GM23338 (cell line): ENCODE measurements around the gene OSBPL3.

Source experiments
- CREB1 ChIP-seq: fragments of 250-450 bp; sonication (Bioruptor Pico); IDR thresholded peaks from 2 replicates; pipeline ENCODE4 v1.5.0; 2020; ENCODE audit warnings: low read depth, mild to moderate bottlenecking, moderate library complexity
- EZH2 ChIP-seq: fragments of 200-600 bp; sonication (generic); IDR thresholded peaks from one replicate; pipeline ENCODE4 v1.8.0; 2017; ENCODE audit warnings: antibody characterized with exemption, mild to moderate bottlenecking, low read depth; ENCODE audit not compliant: unreplicated experiment
- EZH2phosphoT487 ChIP-seq: fragments of 200-600 bp; sonication (generic); IDR thresholded peaks from one replicate; pipeline ENCODE4 v1.8.1; 2018; ENCODE audit warnings: antibody characterized with exemption; ENCODE audit not compliant: unreplicated experiment
- JUNB ChIP-seq: IDR thresholded peaks from one replicate; pipeline ENCODE4 v1.6.1; 2016; ENCODE audit warnings: antibody characterized with exemption; ENCODE audit not compliant: unreplicated experiment
- NANOG ChIP-seq: IDR thresholded peaks from 2 replicates; pipeline ENCODE4 v1.6.1; 2016; ENCODE audit warnings: antibody characterized with exemption, borderline replicate concordance
- POLR2AphosphoS5 ChIP-seq: IDR thresholded peaks from 2 replicates; pipeline ENCODE4 v1.6.1; 2016; ENCODE audit warnings: antibody characterized with exemption, low read depth
- STAT1 ChIP-seq: IDR thresholded peaks from one replicate; pipeline ENCODE4 v1.6.1; 2016; ENCODE audit warnings: antibody characterized with exemption; ENCODE audit not compliant: unreplicated experiment
- ZNF114 ChIP-seq: fragments of 250-450 bp; sonication (Bioruptor Pico); IDR thresholded peaks from 2 replicates; pipeline ENCODE4 v1.5.0; 2020; ENCODE audit warnings: mild to moderate bottlenecking, moderate library complexity
- ZNF331 ChIP-seq: fragments of 250-450 bp; sonication (Bioruptor Pico); IDR thresholded peaks from 2 replicates; pipeline ENCODE4 v1.5.0; 2020; ENCODE audit warnings: low read depth, mild to moderate bottlenecking, moderate library complexity
- TF ChIP-seq, protein P1 (sequence below): IDR thresholded peaks from one replicate; pipeline ENCODE4 v1.6.1; 2018; ENCODE audit warnings: antibody characterized with exemption; ENCODE audit not compliant: unreplicated experiment
- TF ChIP-seq, protein P2 (sequence below), 2 experiments: fragments of 200-600 bp in 1 of 2; sonication (generic) in 1 of 2; conservative IDR thresholded peaks; 2 replicates each; pipeline versions ENCODE4 v1.5.1 to v1.6.1; 2016 to 2017; ENCODE audit warnings: antibody characterized with exemption in 2 of 2, low read depth in 2 of 2, mild to moderate bottlenecking in 2 of 2, moderate library complexity in 1 of 2
- TF ChIP-seq, protein P3 (sequence below): IDR thresholded peaks from 2 replicates; pipeline ENCODE4 v1.6.1; 2016; ENCODE audit warnings: antibody characterized with exemption
- TF ChIP-seq, protein P4 (sequence below): fragments of 250-450 bp; sonication (Bioruptor Pico); IDR thresholded peaks from 2 replicates; pipeline ENCODE4 v1.5.0; 2020; ENCODE audit warnings: mild to moderate bottlenecking, moderate library complexity

DNA sequence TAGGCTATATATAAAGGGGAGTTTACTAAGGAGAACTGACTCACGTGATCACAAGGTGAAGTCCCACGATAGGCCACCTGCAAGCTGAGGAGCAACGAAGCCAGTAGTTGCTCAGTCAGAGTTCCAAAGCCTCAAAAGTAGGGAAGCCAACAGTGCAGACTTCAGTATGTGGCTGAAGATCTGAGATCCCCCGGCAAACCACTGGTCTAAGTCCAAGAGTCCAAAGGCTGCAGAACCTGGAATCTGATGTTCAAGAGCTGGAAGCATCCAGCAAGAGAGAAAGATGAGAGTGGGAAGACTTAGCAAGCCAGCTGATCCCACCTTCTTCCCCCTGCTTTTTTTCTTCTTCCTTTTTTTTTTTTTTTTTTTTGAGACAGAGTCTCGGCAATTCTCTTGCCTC, 195.7 kb downstream of the OSBPL3 start:
- TF ChIP-seq, protein P1, sequence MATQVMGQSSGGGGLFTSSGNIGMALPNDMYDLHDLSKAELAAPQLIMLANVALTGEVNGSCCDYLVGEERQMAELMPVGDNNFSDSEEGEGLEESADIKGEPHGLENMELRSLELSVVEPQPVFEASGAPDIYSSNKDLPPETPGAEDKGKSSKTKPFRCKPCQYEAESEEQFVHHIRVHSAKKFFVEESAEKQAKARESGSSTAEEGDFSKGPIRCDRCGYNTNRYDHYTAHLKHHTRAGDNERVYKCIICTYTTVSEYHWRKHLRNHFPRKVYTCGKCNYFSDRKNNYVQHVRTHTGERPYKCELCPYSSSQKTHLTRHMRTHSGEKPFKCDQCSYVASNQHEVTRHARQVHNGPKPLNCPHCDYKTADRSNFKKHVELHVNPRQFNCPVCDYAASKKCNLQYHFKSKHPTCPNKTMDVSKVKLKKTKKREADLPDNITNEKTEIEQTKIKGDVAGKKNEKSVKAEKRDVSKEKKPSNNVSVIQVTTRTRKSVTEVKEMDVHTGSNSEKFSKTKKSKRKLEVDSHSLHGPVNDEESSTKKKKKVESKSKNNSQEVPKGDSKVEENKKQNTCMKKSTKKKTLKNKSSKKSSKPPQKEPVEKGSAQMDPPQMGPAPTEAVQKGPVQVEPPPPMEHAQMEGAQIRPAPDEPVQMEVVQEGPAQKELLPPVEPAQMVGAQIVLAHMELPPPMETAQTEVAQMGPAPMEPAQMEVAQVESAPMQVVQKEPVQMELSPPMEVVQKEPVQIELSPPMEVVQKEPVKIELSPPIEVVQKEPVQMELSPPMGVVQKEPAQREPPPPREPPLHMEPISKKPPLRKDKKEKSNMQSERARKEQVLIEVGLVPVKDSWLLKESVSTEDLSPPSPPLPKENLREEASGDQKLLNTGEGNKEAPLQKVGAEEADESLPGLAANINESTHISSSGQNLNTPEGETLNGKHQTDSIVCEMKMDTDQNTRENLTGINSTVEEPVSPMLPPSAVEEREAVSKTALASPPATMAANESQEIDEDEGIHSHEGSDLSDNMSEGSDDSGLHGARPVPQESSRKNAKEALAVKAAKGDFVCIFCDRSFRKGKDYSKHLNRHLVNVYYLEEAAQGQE: no peak
- TF ChIP-seq POLR2AphosphoS5 (no peak), EZH2phosphoT487 (no peak), EZH2 (no peak), ZNF114 (CRISPR knock-in tag) (no peak), STAT1 (no peak), JUNB (no peak), CREB1 (CRISPR knock-in tag) (no peak), NANOG (no peak), ZNF331 (CRISPR knock-in tag) (no peak)
- TF ChIP-seq, protein P2, sequence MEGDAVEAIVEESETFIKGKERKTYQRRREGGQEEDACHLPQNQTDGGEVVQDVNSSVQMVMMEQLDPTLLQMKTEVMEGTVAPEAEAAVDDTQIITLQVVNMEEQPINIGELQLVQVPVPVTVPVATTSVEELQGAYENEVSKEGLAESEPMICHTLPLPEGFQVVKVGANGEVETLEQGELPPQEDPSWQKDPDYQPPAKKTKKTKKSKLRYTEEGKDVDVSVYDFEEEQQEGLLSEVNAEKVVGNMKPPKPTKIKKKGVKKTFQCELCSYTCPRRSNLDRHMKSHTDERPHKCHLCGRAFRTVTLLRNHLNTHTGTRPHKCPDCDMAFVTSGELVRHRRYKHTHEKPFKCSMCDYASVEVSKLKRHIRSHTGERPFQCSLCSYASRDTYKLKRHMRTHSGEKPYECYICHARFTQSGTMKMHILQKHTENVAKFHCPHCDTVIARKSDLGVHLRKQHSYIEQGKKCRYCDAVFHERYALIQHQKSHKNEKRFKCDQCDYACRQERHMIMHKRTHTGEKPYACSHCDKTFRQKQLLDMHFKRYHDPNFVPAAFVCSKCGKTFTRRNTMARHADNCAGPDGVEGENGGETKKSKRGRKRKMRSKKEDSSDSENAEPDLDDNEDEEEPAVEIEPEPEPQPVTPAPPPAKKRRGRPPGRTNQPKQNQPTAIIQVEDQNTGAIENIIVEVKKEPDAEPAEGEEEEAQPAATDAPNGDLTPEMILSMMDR (conservative IDR thresholded peaks at IDR 0.05; ENCODE audit: low read depth in 2 of 2): no peak
- TF ChIP-seq, protein P3, sequence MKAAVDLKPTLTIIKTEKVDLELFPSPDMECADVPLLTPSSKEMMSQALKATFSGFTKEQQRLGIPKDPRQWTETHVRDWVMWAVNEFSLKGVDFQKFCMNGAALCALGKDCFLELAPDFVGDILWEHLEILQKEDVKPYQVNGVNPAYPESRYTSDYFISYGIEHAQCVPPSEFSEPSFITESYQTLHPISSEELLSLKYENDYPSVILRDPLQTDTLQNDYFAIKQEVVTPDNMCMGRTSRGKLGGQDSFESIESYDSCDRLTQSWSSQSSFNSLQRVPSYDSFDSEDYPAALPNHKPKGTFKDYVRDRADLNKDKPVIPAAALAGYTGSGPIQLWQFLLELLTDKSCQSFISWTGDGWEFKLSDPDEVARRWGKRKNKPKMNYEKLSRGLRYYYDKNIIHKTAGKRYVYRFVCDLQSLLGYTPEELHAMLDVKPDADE: no peak
- TF ChIP-seq, protein P4, sequence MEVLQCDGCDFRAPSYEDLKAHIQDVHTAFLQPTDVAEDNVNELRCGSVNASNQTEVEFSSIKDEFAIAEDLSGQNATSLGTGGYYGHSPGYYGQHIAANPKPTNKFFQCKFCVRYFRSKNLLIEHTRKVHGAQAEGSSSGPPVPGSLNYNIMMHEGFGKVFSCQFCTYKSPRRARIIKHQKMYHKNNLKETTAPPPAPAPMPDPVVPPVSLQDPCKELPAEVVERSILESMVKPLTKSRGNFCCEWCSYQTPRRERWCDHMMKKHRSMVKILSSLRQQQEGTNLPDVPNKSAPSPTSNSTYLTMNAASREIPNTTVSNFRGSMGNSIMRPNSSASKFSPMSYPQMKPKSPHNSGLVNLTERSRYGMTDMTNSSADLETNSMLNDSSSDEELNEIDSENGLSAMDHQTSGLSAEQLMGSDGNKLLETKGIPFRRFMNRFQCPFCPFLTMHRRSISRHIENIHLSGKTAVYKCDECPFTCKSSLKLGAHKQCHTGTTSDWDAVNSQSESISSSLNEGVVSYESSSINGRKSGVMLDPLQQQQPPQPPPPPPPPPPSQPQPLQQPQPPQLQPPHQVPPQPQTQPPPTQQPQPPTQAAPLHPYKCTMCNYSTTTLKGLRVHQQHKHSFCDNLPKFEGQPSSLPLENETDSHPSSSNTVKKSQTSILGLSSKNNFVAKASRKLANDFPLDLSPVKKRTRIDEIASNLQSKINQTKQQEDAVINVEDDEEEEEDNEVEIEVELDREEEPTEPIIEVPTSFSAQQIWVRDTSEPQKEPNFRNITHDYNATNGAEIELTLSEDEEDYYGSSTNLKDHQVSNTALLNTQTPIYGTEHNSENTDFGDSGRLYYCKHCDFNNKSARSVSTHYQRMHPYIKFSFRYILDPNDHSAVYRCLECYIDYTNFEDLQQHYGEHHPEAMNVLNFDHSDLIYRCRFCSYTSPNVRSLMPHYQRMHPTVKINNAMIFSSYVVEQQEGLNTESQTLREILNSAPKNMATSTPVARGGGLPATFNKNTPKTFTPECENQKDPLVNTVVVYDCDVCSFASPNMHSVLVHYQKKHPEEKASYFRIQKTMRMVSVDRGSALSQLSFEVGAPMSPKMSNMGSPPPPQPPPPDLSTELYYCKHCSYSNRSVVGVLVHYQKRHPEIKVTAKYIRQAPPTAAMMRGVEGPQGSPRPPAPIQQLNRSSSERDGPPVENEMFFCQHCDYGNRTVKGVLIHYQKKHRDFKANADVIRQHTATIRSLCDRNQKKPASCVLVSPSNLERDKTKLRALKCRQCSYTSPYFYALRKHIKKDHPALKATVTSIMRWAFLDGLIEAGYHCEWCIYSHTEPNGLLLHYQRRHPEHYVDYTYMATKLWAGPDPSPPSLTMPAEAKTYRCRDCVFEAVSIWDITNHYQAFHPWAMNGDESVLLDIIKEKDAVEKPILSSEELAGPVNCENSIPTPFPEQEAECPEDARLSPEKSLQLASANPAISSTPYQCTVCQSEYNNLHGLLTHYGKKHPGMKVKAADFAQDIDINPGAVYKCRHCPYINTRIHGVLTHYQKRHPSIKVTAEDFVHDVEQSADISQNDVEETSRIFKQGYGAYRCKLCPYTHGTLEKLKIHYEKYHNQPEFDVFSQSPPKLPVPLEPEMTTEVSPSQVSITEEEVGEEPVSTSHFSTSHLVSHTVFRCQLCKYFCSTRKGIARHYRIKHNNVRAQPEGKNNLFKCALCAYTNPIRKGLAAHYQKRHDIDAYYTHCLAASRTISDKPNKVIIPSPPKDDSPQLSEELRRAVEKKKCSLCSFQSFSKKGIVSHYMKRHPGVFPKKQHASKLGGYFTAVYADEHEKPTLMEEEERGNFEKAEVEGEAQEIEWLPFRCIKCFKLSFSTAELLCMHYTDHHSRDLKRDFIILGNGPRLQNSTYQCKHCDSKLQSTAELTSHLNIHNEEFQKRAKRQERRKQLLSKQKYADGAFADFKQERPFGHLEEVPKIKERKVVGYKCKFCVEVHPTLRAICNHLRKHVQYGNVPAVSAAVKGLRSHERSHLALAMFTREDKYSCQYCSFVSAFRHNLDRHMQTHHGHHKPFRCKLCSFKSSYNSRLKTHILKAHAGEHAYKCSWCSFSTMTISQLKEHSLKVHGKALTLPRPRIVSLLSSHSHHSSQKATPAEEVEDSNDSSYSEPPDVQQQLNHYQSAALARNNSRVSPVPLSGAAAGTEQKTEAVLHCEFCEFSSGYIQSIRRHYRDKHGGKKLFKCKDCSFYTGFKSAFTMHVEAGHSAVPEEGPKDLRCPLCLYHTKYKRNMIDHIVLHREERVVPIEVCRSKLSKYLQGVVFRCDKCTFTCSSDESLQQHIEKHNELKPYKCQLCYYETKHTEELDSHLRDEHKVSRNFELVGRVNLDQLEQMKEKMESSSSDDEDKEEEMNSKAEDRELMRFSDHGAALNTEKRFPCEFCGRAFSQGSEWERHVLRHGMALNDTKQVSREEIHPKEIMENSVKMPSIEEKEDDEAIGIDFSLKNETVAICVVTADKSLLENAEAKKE (CRISPR knock-in tag): no peak
